Stimulated activated CD4-positive, alpha-beta T cell treated with anti-CD3 and anti-CD28 coated beads, Interleukin-15, amount 100 ng/mL, for 1 hour (primary cell): Measurements from ENCODE around the gene YOD1.

Experiments
- DNase-seq, 2 donors: peaks; one replicate each; pipeline ENCODE4 v3.0.0-alpha.2; 2020; ENCODE audit warnings: low read depth in 1 of 2, low spot score in 1 of 2

Gene YOD1

DNA sequence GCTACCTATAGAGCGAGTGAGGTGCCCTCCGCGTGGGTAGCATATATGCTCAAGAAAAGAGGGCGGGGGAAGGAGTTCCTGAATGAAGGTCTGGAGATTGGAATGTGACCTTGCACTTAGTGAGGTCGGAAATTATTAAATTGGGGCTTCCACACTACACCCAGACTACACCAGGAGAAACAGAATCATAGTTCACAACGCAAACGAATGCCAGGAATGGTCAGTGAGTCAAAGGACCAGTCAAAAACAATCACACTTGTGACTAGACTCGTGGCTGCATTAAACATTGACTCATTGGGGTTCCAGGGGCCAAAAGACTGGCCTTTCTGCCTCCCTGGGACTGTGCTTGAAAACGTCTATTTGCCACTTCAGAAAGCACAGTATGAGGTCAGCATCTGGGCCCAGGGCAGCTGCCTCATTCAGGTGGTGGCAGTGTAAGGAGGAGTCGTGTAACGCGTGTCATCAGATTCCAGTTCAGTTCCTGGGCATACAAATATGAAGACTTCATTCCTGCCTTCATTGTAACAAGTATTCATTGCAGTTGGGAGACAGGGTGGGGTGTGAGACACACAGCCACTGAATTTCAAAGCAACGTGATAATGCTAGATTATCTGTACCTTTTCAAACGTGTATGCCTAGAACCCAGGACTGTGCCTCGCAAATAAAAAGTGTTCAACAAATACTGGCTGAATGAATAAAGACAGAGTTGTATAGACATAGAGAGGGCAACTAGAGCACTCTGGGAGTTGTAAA, at the start of gene YOD1:
YOD1 (minus strand) TSS at position 18 of the 753 bp plus-strand sequence. CDS start 178 bp downstream, outside the sequence.
- no peak for DNase-seq

- no peak for DNase-seq
These were observed 46.9 kb upstream of the YOD1 start for GRCh38 chr1:207097871-207098324.

- DNase-seq = no peak
These were observed 42.9 kb upstream of the YOD1 start for GRCh38 chr1:207093944-207094343.

DNA sequence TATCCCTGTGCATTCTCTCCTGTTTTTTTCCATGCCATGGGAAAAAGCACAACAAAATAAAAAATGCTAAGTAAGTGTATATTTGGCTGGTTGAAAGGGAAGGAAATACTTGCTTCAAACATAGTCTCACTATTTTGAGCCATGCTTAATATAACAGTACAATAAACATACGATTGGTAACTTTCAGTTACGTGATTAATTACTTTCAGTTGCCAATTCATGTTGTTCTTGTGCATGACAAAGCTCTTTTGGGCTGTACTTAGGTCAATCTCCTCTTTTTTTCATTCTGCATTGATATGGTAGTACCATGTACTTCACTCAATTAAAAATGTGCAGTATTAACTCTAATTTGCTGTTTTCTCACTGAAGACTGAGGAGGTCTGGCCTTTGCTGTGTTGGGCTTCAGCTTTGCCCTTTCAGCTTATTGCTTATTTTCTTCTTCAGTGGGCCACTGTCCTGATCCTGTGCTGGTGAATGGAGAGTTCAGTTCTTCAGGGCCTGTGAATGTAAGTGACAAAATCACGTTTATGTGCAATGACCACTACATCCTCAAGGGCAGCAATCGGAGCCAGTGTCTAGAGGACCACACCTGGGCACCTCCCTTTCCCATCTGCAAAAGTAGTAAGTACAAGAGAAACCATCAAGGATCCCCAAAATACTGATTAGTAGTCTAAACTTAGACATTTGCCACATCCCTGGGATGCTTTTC, 40.3 kb upstream of the YOD1 start:
- DNase-seq = no peak

GRCh38 chr1:207089627-207090355, 38.8 kb upstream of the YOD1 start:
- no peak for DNase-seq

DNA sequence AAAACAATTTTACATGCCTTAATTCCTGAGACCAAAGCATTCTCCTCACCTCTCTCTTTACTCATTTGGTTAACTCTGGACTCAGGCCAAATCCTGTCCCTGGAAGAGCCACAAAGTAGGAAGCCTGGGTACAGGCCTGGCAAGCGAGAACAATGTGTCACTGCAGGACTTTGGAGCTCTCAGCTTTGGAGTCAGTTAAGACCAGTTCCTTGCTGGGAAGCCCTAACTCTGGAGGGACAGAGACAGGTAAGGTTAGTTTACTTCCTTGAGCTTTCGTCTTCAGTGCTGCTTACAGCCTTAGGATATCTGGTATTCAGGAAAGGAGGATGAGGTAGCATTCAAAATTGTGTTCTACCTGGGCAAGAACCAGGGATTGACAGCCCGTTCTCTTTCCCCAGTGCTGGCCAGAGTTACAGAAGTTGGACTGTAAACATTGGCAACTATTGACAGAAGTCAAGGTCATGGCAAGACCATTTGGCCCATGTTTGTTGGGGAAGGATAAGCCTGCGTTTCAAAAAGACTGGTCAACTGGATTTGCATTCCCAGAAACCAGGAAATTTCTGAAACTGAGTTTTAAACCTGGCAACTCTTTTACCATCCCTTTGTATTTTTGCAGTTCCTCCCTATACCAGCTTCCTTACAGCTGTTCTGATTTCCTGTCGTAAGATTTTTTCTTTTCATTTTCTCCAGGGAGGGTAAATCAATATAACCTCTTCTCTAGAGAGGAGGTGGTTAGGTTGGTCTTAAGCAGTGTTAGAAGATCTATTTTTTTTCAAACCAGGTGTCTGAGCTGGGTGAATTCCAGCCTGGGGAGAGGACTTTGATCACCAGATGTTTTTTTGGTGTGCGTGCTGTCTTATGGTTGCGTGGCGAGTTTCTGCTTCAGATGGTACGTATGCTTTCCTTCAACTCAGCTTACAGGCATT, 38.0 kb upstream of the YOD1 start, which contains the start of gene C4BPB:
C4BPB (plus strand) TSS at position 160 of the 926 bp plus-strand sequence; CDS start at position 832, 672 bp downstream.
- no peak for DNase-seq

DNA sequence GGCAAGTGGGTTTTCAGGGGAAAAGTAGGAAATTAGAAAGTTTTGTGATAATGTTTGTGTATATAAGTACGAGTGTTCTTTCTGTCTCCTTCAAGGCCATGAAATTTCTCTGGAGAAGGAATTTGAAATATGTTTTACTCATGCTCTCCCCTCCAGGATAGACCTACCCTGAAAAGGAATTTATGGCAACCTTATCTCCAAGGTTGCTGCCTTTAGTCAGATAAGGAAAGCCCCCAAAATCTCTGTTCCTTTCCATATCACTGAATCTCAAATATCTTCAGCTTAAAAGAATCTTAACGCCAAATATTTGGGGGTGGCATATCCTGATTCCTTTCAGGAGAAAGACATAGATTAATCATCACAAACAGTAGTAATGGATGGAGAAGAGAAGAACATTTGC, 37.2 kb upstream of the YOD1 start:
- no peak for DNase-seq

DNA sequence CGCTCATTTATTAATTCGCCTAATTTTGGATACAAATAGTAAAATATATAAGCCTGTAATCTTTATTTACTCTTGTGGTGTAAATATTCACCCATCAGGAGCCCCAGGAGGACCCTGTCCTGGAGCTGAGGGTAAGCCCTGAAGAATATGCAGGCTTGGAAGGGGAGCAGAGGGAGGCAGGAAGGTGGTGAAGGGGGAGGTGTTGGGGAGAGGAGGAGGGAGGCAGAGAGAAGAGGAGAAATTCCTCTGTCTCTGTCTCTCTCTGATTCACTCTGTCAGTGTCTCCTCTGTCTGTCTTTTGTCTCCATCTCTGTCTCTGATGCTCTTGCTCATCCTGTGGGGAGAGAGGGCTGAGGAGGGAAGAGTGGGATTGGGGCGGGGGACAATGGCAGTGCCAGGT, 34.9 kb upstream of the YOD1 start:
- DNase-seq = no peak

DNA sequence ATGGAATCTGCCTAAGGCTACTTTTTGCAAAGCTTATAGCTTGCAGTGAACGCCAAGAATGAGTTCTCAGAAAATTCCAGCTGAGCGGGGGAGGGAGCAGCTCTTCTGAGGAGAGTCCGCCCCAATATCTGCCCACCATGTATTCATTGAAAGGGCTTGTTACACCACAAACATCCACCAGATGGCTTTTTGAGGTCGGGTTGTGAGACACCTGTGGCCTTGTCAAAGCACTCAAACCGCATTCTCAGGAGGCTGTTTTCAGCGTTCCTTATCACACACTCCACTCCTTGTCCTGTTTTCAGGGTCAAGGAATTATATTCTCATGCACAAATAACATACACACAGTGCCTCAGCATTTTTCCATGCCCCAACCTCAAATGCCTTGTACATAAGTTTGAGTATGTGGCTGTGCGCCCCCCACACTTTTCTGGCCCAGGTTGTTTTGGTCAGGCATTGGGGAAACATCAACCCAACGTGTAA, 33.7 kb upstream of the YOD1 start:
- no peak for DNase-seq

- no peak for DNase-seq
These were observed 33.2 kb upstream of the YOD1 start for GRCh38 chr1:207084232-207084631.

GRCh38 chr1:207081806-207082205, 30.8 kb upstream of the YOD1 start:
- no peak for DNase-seq

GRCh38 chr1:207081088-207081487, 30.1 kb upstream of the YOD1 start:
- no peak for DNase-seq

GRCh38 chr1:207079706-207080241, 28.8 kb upstream of the YOD1 start:
- no peak for DNase-seq

DNA sequence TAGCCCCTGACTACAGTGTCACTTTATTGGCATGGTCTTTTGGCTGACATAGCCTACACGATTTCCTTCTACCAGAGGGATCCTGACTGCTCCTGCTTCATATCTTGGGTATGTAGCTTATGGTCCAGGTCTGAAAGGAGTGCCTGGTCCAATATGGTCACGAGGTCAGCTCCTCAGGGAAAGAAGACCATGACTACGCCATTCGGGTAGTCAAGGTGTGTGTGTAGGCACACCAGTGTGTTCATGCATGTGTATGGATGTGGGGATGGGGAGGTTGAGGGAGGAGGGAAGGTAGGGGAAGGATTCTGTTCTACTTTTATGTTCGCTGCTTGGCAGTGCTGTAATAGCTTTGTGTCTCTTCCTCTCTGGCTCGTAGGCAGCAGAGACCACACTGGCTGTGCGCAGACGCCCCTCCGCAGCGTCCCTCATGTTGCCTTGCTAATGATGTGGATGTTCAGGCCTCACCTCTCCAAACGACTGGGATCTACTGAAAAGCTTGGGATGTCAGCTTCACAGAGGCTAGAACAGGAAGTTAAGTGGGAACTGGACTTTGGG, 27.6 kb upstream of the YOD1 start:
- no peak for DNase-seq

DNA sequence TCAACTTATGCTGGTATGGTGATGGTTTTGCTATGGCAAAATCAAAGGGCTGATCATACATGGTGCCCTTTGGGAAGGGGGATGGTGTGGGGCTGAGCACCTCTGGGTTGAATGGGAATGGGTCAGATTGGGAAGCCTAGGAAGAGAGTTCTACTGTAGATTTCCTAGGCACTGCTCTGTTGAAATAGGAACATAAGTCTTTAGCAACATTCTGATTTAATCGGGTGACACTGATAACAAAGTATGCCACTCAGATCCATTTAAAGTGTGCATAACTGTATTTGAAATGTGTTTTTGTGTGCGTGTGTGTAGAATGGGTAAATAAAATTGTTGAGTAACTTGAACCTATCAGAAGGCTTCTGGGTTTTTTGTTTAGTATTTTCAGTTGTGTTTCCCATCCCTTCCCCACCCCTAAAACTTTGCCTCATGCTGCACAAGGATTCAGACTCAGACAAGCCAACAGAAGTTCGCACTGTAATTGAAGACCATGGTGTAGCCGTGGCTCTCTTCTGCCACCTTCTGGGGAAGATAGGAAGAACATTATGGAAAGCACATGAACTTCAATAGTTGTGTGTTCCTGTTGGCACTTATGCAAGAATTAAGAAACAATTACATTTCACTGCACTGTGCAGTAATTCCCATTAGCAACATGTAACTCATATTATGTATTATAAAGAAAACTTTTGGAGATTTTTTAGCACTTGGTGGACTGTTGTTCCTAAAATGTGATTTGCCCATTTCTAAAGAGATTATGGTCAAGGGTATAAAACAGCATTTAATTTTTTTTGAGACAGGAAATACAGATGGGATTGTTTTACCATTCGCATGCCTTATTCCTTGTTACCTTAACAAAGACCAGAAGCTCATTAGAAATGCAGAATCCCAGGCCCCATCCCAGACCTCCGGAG, 26.7 kb upstream of the YOD1 start:
- peak in 1 of 2 donors; percentile 21 for DNase-seq

GRCh38 chr1:207077012-207077411, 26.0 kb upstream of the YOD1 start:
- no peak for DNase-seq

GRCh38 chr1:207076181-207076955, 25.4 kb upstream of the YOD1 start:
- no peak for DNase-seq
